H1 (cell line): ENCODE data around the gene STAG2. TPM values are rescaled to one million over a fixed set of nuclear protein-coding genes. Genes with fewer than 3 reads are reported as not detected.

Experiments used
- CTCF ChIA-PET: fragments of 300-600 bp; sonication (Branson Sonifier 250); formaldehyde crosslinking; loops from one replicate; lab custom pipeline; 2021; ENCODE audit not compliant: partially characterized antibody; lab: Charles Lee
- POLR2A ChIA-PET: fragments of 300-600 bp; sonication (Branson Sonifier 250); formaldehyde crosslinking; loops from one replicate; lab custom pipeline; 2021; ENCODE audit warnings: inconsistent platforms; ENCODE audit not compliant: partially characterized antibody; lab: Charles Lee
- DNase-seq, 2 experiments: peaks; one replicate each; pipeline versions ENCODE4 v3.0.0 to v3.0.0-alpha.2; 2010 to 2022; ENCODE audit warnings: low spot score in 2 of 2, low read depth in 1 of 2, mixed read lengths in 1 of 2
- FAIRE-seq: peaks from 2 replicates; lab custom pipeline; 2011; peaks lifted over from hg19 to GRCh38; lab: Jason Lieb, UNC
- H2AFZ ChIP-seq: 2 replicates; pipeline ENCODE4 v1.8.1; 2012; ENCODE audit warnings: low read length, inconsistent platforms
- H2AK5ac ChIP-seq: 2 replicates; pipeline ENCODE4 v1.6.1; 2013; ENCODE audit warnings: low read depth, low read length
- H2BK120ac ChIP-seq: replicated peaks from 2 replicates; pipeline ENCODE3; 2013; ENCODE audit warnings: low read depth, low read length, inconsistent platforms
- H2BK12ac ChIP-seq: 2 replicates; pipeline ENCODE4 v1.6.1; 2013; ENCODE audit warnings: low read depth, low read length
- H2BK15ac ChIP-seq: 2 replicates; pipeline ENCODE4 v1.6.1; 2013; ENCODE audit warnings: low read length
- H2BK20ac ChIP-seq: 2 replicates; pipeline ENCODE4 v1.6.1; 2013; ENCODE audit warnings: low read length
- H2BK5ac ChIP-seq: 2 replicates; pipeline ENCODE4 v1.6.1; 2013; ENCODE audit warnings: low read depth, low read length
- H3K14ac ChIP-seq: 2 replicates; pipeline ENCODE4 v1.6.1; 2013; ENCODE audit warnings: inconsistent platforms; ENCODE audit not compliant: insufficient read length
- H3K18ac ChIP-seq: 2 replicates; pipeline ENCODE4 v1.6.1; 2013; ENCODE audit warnings: low read length; ENCODE audit errors: extremely low read depth
- H3K23ac ChIP-seq: 2 replicates; pipeline ENCODE4 v1.6.1; 2013; ENCODE audit warnings: inconsistent platforms; ENCODE audit not compliant: insufficient read length
- H3K23me2 ChIP-seq: 2 replicates; pipeline ENCODE4 v1.6.1; 2013; ENCODE audit warnings: low read depth, low read length
- H3K27ac ChIP-seq: 2 replicates; pipeline ENCODE4 v1.6.1; 2011; ENCODE audit warnings: low read depth, low read length, inconsistent platforms
- H3K27me3 ChIP-seq, 4 experiments: replicated peaks in 1 of 4; 1 replicate in 1 of 4; 2 replicates in 3 of 4; pipeline versions ENCODE4 v1.6.1 to v1.8.1; 2011 to 2013; ENCODE audit warnings: low read length in 3 of 4, mild to moderate bottlenecking in 3 of 4, inconsistent platforms in 2 of 4, mixed read lengths in 2 of 4, moderate library complexity in 1 of 4; ENCODE audit not compliant: control insufficient read depth in 3 of 4, insufficient read depth in 3 of 4; ENCODE audit errors: extremely low read depth in 1 of 4
- H3K36me3 ChIP-seq, 4 experiments: 2 replicates each; pipeline versions ENCODE4 v1.6.1 to v1.8.1; 2011 to 2013; ENCODE audit warnings: mild to moderate bottlenecking in 4 of 4, low read length in 3 of 4, moderate library complexity in 2 of 4, control low read depth in 1 of 4, inconsistent platforms in 1 of 4; ENCODE audit not compliant: insufficient read depth in 4 of 4, control insufficient read depth in 2 of 4
- H3K4ac ChIP-seq: replicated peaks from 2 replicates; pipeline ENCODE3; 2013; ENCODE audit warnings: low read length, low read depth, mixed read lengths, inconsistent platforms; ENCODE audit not compliant: insufficient read length
- H3K4me1 ChIP-seq, 4 experiments: replicated peaks in 1 of 4; 1 replicate in 1 of 4; 2 replicates in 3 of 4; pipeline versions ENCODE4 v1.6.1 to v1.8.1; 2011 to 2013; ENCODE audit warnings: low read length in 3 of 4, inconsistent platforms in 2 of 4, mixed read lengths in 1 of 4; ENCODE audit not compliant: insufficient read depth in 4 of 4, control insufficient read depth in 3 of 4
- H3K4me2 ChIP-seq, 2 experiments: 2 replicates each; pipeline versions ENCODE4 v1.6.1 to v1.8.1; 2011 to 2013; ENCODE audit warnings: low read depth in 2 of 2, low read length in 2 of 2, control low read depth in 1 of 2, inconsistent platforms in 1 of 2, mild to moderate bottlenecking in 1 of 2; ENCODE audit not compliant: insufficient read depth in 1 of 2
- H3K4me3 ChIP-seq, 4 experiments: fragments of 200-600, 300-600 bp in 1 of 4; sonication (generic), shearing (Covaris generic), sonication (Bioruptor Twin) in 1 of 4; 2 replicates each; pipeline versions ENCODE4 v1.5.1 to v1.8.1; 2011 to 2016; ENCODE audit warnings: low read length in 4 of 4, low read depth in 3 of 4, control low read depth in 2 of 4, inconsistent platforms in 2 of 4, mild to moderate bottlenecking in 2 of 4, mixed read lengths in 1 of 4, moderate library complexity in 1 of 4; ENCODE audit not compliant: insufficient read depth in 2 of 4; ENCODE audit errors: extremely low read depth in 1 of 4
- H3K56ac ChIP-seq: replicated peaks from 2 replicates; pipeline ENCODE3; 2013; ENCODE audit warnings: low read depth, mild to moderate bottlenecking, mixed read lengths, low read length, inconsistent platforms; ENCODE audit not compliant: insufficient read length
- H3K79me1 ChIP-seq: 2 replicates; pipeline ENCODE4 v1.6.1; 2013; ENCODE audit warnings: low read depth, low read length, control low read depth
- H3K79me2 ChIP-seq, 2 experiments: 2 replicates each; pipeline versions ENCODE4 v1.6.1 to v1.8.1; 2012 to 2013; ENCODE audit warnings: low read length in 2 of 2, mild to moderate bottlenecking in 2 of 2, inconsistent platforms in 1 of 2; ENCODE audit not compliant: insufficient read depth in 2 of 2, control insufficient read depth in 1 of 2
- H3K9ac ChIP-seq, 4 experiments: replicated peaks in 1 of 4; 1 replicate in 1 of 4; 2 replicates in 3 of 4; pipeline versions ENCODE4 v1.6.1 to v1.8.1; 2011 to 2013; ENCODE audit warnings: low read depth in 3 of 4, low read length in 3 of 4, control low read depth in 2 of 4, mild to moderate bottlenecking in 2 of 4, moderate library complexity in 2 of 4, inconsistent platforms in 1 of 4; ENCODE audit errors: extremely low read depth in 1 of 4
- H3K9me3 ChIP-seq, 2 experiments: 2 replicates each; pipeline versions ENCODE4 v1.6.1 to v1.8.1; 2012 to 2013; ENCODE audit warnings: mild to moderate bottlenecking in 2 of 2, moderate library complexity in 2 of 2, control low read depth in 1 of 2, inconsistent platforms in 1 of 2, low read depth in 1 of 2, low read length in 1 of 2, mixed read lengths in 1 of 2; ENCODE audit not compliant: insufficient read depth in 2 of 2
- H4K20me1 ChIP-seq, 2 experiments: replicated peaks in 1 of 2; 2 replicates each; pipeline versions ENCODE3 to v1.8.1; 2011 to 2013; ENCODE audit warnings: inconsistent platforms in 2 of 2, low read length in 2 of 2, mild to moderate bottlenecking in 1 of 2; ENCODE audit not compliant: insufficient read depth in 2 of 2, control insufficient read depth in 1 of 2
- H4K5ac ChIP-seq: 2 replicates; pipeline ENCODE4 v1.6.1; 2013; ENCODE audit warnings: low read length, low read depth, mixed read lengths, inconsistent platforms; ENCODE audit not compliant: insufficient read length
- H4K8ac ChIP-seq: 2 replicates; pipeline ENCODE4 v1.8.0; 2013; ENCODE audit warnings: mild to moderate bottlenecking, moderate library complexity, low read length, inconsistent platforms; ENCODE audit not compliant: insufficient read depth; ENCODE audit errors: extremely low read depth
- H4K91ac ChIP-seq: replicated peaks from 2 replicates; pipeline ENCODE3; 2013; ENCODE audit warnings: low read length, mixed read lengths, inconsistent platforms; ENCODE audit not compliant: insufficient read length
- ASH2L ChIP-seq: fragments of 200-600, 300-600 bp; sonication (generic); IDR thresholded peaks from one replicate; pipeline ENCODE4 v1.7.1; 2017; ENCODE audit warnings: low read length
- BRCA1 ChIP-seq: IDR thresholded peaks from 2 replicates; pipeline ENCODE4 v1.6.1; 2012; ENCODE audit warnings: low read depth, low read length, improper control_type of control experiment
- CHD2 ChIP-seq: IDR thresholded peaks from 2 replicates; pipeline ENCODE4 v1.6.1; 2012; ENCODE audit warnings: low read length, improper control_type of control experiment
- FOSL1 ChIP-seq: IDR thresholded peaks from 2 replicates; pipeline ENCODE4 v1.6.1; 2011; ENCODE audit warnings: mild to moderate bottlenecking, low read depth, low read length, moderate library complexity; ENCODE audit not compliant: insufficient read depth
- GABPA ChIP-seq: IDR thresholded peaks from 2 replicates; pipeline ENCODE4 v1.6.1; 2011; ENCODE audit warnings: mild to moderate bottlenecking, low read length, moderate library complexity, borderline replicate concordance; ENCODE audit not compliant: insufficient read depth
- GTF2F1 ChIP-seq: IDR thresholded peaks from 2 replicates; pipeline ENCODE4 v1.6.1; 2012; ENCODE audit warnings: low read depth, low read length, improper control_type of control experiment, borderline replicate concordance
- NRF1 ChIP-seq: IDR thresholded peaks from 2 replicates; pipeline ENCODE4 v1.6.1; 2011; ENCODE audit warnings: mild to moderate bottlenecking, low read depth, low read length, improper control_type of control experiment
- PHF8 ChIP-seq: fragments of 200-600 bp; sonication (generic); conservative IDR thresholded peaks from 2 replicates; pipeline ENCODE4 v1.7.1; 2012; ENCODE audit warnings: low read depth, mild to moderate bottlenecking, inconsistent platforms, low read length, moderate library complexity
- RBBP5 ChIP-seq: IDR thresholded peaks from 2 replicates; pipeline ENCODE4 v1.7.1; 2012; ENCODE audit warnings: low read depth, mild to moderate bottlenecking, inconsistent platforms, low read length, moderate library complexity, borderline replicate concordance
- SUZ12 ChIP-seq: fragments of 200-600 bp; sonication (generic); IDR thresholded peaks from 2 replicates; pipeline ENCODE4 v1.6.1; 2012; ENCODE audit warnings: mild to moderate bottlenecking, inconsistent platforms, low read length, moderate library complexity, mixed read lengths
- USF2 ChIP-seq: IDR thresholded peaks from 2 replicates; pipeline ENCODE4 v1.6.1; 2011; ENCODE audit warnings: low read length, improper control_type of control experiment
- polyA plus RNA-seq, 7 experiments: library from polyadenylated mRNA; depleted of rRNA in 3 of 7; stranded (reverse) in 5 of 7; unstranded in 2 of 7; fragments of >200 nt in 5 of 7; fragments of 200-250 nt in 2 of 7; gene quantifications; 1 replicate in 5 of 7; 2 replicates in 1 of 7; 4 replicates in 1 of 7; pipeline versions ENCODE4 v1.2.1 to v1.2.3, GENCODE V29; 2011 to 2013; ENCODE audit warnings: missing spikeins in 2 of 7, mixed read lengths in 2 of 7
- total RNA-seq: library from RNA; stranded (reverse); fragmentation: NEBNext Ultra II Directional; extraction: Animal tissue kit (Norgen Biotek cat#: 25700); gene quantifications from 2 replicates; pipeline ENCODE4 v1.2.1, GENCODE V29; 2021
- TF ChIP-seq, protein P1 (sequence below), 3 experiments: IDR thresholded peaks; 1 replicate in 2 of 3; 2 replicates in 1 of 3; pipeline versions ENCODE4 v1.5.1 to v1.6.1; 2011; ENCODE audit warnings: low read length in 3 of 3, mild to moderate bottlenecking in 3 of 3, inconsistent platforms in 2 of 3, low read depth in 1 of 3, moderate library complexity in 1 of 3; ENCODE audit not compliant: insufficient read depth in 1 of 3; ENCODE audit errors: control extremely low read depth in 1 of 3

STAG2 gene
- total and polyA plus RNA-seq, 2 of the 8 experiments (the other 6 are each of a cell fraction or from before 2014, with no cell fraction given), result 20.3 to 94.9 TPM

DNA sequence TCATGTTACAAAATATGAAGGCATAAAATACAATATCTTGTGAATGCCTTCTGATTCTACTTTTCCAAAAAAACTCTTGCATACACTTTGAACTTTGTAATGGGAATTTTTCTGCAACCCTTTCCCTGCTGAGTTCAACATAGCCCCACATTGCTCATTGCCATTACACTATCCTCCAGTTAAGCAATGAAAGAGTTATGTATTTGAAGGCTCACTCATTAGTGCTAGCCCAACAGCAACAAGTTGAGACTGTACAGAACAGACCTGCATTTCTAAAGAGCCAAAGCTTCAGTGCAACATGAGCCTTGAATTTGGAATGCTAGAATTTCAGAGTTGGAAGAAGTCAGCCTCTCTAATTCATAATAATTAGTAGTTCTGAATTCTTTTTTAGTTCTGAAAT is 44.4 kb upstream of the STAG2 start:
- Histone ChIP-seq H3K56ac (no peak overlapping the region), H3K9ac (no peak overlapping the region), H3K9me3 (no peaks in the 10 kb centered on the region), H2AFZ (no peak overlapping the region), H2BK12ac (no peak overlapping the region), H3K14ac (no peak overlapping the region), H3K23ac (no peak overlapping the region), H4K5ac (no peak overlapping the region), H3K4me2 (no peak overlapping the region), H3K23me2 (no peaks in the 10 kb centered on the region), H3K27me3 (no peaks in the 10 kb centered on the region), H3K4me1 (no peaks in the 10 kb centered on the region), H4K8ac (no peak overlapping the region), H3K27ac (no peak overlapping the region), H2BK15ac (no peak overlapping the region), H3K18ac (no peak overlapping the region), H3K4me3 (no peak overlapping the region), H3K79me2 (no peaks in the 10 kb centered on the region), H3K79me1 (no peaks in the 10 kb centered on the region), H3K4ac (no peak overlapping the region), H2AK5ac (no peak overlapping the region), H3K36me3 (no peaks in the 10 kb centered on the region), H4K20me1 (no peaks in the 10 kb centered on the region), H2BK20ac (no peak overlapping the region), H2BK5ac (no peak overlapping the region), H4K91ac (no peak overlapping the region), H2BK120ac (no peak overlapping the region)
- no peak for FAIRE-seq
- no peak for DNase-seq
- ChIA-PET CTCF (interaction anchor here (1.0 kb wide), 1 partner anchor 84 kb away, joined by 3 read pairs; no protein-coding TSS in a partner anchor), POLR2A (no interaction called here)
- TF ChIP-seq GTF2F1, result no peak
- TF ChIP-seq CHD2, result no peak
- no peak for TF ChIP-seq GABPA
- TF ChIP-seq, protein P1, sequence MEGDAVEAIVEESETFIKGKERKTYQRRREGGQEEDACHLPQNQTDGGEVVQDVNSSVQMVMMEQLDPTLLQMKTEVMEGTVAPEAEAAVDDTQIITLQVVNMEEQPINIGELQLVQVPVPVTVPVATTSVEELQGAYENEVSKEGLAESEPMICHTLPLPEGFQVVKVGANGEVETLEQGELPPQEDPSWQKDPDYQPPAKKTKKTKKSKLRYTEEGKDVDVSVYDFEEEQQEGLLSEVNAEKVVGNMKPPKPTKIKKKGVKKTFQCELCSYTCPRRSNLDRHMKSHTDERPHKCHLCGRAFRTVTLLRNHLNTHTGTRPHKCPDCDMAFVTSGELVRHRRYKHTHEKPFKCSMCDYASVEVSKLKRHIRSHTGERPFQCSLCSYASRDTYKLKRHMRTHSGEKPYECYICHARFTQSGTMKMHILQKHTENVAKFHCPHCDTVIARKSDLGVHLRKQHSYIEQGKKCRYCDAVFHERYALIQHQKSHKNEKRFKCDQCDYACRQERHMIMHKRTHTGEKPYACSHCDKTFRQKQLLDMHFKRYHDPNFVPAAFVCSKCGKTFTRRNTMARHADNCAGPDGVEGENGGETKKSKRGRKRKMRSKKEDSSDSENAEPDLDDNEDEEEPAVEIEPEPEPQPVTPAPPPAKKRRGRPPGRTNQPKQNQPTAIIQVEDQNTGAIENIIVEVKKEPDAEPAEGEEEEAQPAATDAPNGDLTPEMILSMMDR (IDR thresholded peaks at IDR 0.05; ENCODE audit: control extremely low read depth in 1 of 3, insufficient read depth in 1 of 3, low read depth in 1 of 3, low read length in 3 of 3), result no peak
- no peak for TF ChIP-seq ASH2L
- no peak for TF ChIP-seq RBBP5
- no peak for TF ChIP-seq PHF8
- TF ChIP-seq USF2, result no peak
- no peak for TF ChIP-seq BRCA1
- TF ChIP-seq FOSL1, result no peak
- no peak for TF ChIP-seq NRF1
- TF ChIP-seq SUZ12, result no peak
